COLO668 (cell line): ENCODE results near the gene CD52.
"Not testable (repeated sequence)": the region's sequence is repeated elsewhere in the genome, so short reads cannot be mapped to it uniquely, and the experiment has no call there.

Experiments used
- DNase-seq: peaks from one replicate; lab custom pipeline; 2025; ENCODE audit not compliant: unreplicated experiment; lab: John Stamatoyannopoulos, UW

CD52 gene

DNA sequence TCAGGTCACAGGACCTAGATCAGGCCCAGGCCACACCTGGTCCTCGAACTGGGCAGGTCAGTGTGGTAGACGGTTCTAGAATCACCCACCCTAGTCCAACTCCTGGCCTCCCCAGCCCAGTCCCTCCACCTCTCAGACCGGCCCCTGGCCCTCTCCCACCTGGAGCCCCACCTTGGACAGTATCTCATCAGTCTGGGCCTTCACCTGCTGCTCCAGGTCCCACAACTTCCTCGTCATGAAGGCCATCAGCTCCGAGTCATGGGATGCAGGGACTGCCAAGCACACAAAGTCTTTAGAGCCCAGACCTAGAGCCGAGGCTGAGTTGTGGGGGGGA lies 20.0 kb upstream of the CD52 start:
- DNase-seq: no peak

DNA sequence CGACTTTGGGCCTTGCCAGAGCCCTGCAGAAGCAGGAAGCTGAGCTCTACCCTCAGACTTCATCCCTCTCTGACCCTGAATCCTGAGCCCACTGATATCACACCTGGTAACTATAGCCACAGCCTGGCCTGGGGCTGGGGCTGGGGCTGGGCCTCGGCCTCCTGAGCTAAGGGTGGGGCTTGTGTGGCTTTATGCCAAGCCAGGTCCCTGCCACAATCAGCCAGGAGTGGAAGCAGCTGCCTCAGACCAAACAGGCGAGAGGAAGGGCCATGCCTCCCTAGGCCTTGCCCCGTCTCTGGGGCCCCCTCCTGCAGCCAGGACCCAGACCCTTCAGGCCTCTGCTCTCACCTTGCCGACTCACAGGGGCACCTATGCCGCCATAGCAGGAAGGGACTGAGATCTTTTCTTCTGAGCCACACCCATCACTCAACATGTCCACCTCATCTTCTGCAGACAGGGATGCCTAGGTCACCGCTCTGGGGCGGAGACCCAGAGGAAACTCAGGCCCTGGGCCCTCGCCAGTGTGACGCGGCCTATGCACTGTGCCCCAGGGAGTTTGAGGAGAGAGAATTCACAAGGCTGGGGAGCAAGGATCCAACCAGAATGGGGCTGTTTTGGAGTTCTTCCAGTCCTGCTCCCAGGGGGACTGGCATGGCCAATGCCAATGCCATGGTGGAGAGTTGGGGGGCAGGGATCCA lies 17.0 kb upstream of the CD52 start:
- no peak for DNase-seq

DNA sequence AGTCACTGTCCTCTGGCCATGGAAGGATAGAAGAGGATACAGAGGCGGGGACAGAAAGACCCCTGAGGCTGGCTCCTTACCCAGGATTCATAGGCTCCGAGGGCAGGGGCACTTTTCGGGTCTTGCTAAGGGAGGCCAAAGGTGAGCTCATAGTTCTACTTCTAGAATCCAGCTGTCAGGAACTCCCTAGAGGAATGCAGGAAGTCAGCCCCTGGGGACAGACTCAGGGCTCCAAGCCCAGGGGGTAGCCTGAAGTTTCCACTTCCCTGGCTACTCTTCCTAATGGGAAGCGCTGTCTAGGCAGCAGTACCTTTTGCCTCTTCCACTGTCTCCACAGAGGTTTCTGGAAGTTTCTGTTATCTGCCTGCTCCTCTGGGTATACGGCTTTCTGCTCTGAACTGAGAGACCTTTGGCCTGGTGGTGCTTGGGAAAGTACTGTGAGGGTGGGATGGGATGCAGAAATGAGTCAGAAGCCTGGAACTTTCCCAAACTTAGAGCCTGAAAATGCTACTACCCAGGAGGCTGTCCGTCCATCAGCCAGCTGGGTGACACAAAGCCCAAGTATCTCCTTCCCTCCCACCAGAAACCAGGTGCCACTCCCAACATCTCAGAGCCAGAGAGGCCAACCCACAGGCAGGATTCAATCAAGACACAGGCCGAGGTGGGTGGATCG lies 14.9 kb upstream of the CD52 start:
- no peak for DNase-seq

DNA sequence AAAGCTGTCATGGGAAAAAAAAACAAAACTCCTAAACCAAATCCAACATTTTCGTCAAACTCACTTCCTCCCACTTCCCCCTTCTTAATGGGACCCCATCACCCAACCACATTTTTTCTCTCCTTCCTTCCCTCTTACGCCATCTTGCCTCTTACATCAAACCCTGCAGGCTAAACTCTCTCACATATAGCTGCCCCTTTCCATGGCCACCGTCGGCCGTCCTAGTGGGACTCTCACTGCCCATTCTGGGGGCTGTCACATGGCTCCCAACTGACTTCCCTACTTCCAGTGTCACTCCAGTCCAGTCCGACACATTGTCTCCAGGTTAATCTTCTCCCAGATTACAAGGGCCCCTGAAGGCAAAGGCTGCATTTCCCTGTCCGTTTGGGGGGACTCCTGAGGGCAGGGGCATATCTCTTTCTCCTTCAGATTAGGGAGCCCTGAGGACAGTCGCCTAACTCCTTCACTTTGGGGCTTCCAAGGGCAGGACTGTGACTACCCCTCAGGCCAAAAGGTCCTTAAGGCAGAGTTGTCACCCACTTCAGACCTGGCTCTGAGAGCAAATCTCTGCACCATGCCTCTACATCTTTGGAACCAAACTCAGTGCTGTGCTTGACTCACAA lies 12.0 kb upstream of the CD52 start:
- DNase-seq: no peak

DNA sequence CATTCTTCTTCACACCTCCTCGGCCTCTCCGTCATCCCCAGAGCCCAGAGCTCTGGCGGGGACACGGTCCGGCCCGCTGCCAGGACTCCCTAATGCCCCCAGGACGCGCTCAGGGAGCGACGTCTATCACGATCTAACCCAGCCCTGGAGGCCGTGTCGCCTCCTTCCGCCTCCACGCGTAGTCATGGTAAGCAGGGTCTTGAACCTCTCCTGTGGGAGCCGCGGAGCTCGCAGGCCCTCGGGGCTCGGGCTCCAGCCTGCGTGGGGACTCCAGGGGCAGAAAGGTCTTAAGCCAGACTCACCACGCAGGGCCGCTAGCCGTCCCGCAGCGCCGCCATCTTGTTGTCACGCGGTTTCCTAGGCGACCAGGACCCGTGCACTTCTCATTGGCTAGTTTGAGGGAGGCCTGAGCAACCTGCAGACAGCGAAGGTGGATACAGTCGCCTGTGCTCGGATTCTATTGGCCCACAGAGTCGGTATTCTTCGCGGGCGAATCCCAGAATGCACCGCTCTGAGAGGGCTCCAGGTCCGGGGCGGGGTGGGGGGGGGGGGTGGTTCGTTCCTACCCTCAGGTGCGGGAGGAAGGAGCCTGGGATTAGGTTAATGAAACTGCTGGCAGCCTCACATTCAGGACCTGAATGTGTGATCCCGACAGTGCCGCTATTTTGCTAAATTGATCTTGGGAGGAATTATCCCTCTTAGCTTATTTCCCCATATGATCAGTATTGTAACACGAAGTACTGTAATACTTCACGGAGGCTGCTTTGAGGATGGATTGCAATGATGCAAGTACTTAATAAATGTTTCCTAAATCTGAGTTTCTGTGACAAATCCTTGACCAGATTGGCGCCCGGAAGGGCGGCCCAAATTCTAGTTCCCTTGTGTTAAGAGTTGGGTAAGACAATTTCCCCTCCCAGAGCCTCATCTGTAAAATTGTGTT lies 11.2 kb upstream of the CD52 start, which contains the start of gene UBXN11:
TSS of gene UBXN11 (minus strand) at position 347 of the 940 bp plus-strand sequence. CDS start 3,753 bp downstream, outside the sequence.
- DNase-seq: peak; percentile 99

DNA sequence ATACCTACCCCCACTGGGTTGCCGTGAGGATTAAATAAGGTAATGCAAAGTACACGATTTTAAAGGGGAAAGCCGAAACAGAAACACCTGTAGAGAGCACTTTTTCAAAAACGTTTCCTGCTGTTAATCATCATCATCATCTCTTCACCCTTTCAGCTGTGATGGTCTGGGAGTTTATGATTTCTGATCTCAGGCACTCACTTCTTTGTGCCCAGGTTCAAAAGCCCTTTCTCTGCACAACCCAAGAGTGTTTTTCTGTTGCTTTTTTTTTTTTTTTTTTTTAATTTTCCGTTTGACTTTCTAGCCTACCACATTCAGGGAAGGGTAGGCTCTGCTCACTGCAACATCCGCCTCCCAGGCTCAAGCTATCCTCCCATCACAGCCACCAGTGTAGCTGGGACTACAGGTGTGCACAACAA lies 10.4 kb upstream of the CD52 start:
- DNase-seq: no peak

DNA sequence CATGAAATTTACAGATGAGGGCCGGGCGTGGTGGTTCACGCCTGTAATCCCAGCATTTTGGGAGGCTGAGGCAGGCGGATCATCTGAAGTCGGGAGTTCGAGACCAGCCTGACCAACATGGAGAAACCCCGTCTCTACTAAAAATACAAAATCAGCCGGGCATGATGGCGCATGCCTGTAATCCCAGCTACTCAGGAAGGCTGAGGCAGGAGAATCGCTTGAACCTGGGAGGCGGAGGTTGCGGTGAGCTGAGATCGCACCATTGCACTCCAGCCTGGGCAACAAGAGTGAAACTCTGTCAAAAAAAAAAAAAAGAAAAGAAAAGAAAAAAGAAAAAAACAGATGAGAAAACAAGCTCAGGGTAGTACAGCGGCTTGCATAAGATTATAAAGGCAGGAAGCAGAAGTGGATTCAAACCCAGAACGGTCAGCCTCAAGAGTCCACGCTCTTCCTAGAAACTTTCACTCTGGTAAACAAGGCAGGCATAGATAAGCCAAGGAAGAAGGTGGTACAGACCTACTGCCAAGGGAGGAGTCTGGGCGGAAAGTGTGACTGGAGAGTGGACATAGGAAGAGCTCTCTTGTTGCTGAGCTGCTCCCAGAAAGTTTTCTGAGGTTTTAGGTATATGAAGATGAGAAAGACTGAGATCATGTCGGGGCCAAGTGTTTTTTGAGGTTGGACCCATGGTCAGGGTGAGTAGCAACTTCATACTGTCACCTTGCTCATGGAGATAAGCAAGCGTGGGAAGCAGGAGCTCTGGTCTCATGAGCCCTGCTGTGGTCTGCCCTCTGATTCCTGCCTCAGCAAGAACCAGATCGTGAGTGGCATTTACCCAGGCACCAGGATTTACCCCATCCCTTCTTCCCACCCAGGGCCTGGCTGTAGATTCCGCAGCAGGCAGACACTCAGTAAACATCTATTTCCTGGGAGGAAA lies 9.5 kb upstream of the CD52 start:
- DNase-seq: not testable (repeated sequence)

DNA sequence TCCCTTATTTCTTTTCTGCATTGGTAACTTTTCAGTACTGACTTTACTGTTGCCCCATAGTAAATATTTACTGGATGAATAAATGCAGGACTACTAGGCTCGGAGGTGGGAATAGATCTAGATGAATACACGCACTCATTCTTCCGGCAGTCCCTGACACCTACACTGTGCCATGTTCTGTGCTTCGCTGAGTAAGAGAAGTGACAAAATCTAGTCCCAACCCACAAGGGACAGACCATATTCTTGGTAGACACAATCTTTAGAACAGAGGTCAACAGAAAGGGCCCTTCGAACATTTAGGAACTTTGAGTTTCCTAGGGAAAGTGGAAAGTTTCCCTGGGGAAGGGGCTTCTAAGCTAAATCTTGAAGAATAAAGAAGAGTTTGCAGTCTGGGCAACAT lies 3.3 kb upstream of the CD52 start:
- DNase-seq: no peak

DNA sequence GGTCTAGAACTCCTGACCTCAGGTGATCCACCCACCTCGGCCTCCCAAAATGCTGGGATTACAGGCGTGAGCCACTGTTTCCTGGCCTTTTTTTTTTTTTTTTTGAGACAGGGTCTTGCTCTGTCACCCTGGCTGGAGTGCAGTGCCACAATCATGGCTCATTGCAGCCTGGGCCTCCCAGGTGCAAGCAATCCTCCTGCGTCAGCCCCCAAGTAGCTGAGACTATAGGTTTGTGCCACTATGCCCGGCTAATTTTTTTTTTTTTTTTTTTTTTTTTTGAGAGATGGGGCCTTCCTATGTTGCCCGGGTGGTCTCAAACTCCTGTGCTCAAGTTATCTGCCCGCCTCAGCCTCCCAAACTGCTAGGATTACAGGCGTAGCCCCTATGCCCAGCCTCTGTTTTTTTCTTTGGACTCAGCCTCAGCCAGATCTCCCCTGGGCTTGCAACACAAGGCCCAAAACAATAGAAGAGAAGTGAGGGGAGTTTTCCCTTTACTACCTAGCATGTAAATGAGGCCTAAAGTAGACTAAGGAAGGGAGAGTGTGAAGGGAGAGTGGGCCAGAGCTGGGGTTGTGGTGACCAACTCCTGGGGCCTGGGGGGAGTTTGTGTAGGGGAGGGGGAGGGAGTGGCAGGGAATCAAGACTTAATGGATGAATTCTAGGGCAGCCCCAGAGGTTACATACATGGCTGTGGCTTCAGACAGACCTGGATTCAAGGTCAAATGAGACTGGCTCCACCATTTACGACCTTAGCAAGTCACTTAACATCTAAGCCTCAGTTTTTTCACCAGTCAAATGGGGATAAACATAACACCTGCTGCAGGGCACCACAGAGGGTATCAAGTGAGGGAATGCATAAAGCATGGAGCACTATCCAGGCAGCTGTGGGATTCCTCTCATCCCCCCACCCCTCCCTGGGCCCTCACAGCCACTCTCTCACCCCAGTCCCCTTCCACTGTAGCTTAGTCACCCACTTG lies 1.6 kb upstream of the CD52 start:
- DNase-seq: no peak

DNA sequence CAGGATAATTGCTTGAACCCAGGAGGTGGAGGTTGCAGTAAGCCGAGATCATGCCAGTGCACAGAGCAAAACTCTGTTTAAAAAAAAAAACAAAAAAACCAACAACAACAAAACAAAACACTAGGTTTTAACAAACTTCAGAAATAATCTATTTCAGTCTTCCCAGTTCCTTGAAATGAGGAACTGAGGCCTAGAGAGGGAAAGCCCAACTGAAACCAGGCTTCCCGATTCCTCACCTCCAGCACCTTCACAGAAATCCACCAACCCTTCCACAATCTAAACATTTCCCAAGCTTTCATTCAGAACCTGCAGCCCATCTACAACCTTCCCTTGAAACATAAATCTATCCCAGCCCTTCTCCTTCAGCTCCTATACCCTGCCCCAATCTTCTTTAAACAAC lies 612 bp upstream of the CD52 start:
- DNase-seq: no peak

DNA sequence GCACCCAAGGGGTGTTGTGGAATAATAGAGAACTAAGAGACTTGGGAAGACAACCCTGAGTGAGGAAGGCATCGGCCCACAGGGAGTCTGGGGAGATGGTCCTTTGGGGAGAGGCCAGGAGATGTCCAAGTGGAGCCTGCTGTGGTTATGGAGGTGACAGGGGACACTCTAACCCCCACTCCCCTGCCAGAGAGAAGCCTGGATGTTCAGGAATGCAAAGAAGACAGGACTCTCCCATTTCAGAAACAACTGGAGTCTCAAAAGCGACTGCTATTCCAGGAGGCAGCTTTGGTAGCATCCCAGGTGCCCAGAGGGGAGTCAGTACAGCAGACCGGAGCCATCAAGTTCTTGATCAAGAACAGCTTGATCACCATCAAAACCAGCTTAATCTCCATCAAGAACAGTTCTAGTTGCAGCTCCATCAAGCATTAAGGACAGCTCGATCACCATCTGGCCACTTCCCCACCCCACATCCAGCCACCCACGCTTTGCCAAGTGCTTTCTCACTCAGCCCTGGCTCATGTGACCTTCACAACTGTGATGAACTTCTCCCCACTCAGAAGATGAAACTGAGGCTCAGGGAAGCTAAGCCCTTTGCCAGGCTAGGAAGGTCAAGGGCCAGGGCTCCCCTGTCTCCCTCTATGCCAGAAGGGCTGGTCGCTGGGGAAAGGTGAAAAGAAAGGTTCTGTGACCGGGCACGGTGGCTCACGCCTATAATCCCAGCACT lies 743 bp downstream of the CD52 start:
- DNase-seq: no peak

DNA sequence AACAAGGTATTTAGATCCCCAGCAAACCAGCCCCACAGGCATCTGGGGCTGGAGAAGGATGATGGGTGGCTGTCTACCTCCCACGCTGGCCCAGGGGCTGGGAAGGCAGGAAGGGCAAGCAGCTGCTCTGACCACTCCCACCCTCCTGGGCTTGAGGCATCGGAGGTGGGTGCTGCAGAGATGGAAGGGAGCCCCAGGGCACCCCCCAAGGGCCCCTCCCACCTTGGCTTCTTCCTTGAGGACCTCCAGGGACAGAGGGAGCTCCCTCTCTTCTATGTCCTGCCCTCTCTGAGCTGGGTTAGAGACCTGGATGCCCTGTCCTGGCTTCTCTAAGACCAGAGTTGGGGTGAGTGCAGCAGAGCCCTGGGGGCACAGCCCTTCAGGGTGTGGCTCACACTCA lies 3.1 kb downstream of the CD52 start:
- no peak for DNase-seq

DNA sequence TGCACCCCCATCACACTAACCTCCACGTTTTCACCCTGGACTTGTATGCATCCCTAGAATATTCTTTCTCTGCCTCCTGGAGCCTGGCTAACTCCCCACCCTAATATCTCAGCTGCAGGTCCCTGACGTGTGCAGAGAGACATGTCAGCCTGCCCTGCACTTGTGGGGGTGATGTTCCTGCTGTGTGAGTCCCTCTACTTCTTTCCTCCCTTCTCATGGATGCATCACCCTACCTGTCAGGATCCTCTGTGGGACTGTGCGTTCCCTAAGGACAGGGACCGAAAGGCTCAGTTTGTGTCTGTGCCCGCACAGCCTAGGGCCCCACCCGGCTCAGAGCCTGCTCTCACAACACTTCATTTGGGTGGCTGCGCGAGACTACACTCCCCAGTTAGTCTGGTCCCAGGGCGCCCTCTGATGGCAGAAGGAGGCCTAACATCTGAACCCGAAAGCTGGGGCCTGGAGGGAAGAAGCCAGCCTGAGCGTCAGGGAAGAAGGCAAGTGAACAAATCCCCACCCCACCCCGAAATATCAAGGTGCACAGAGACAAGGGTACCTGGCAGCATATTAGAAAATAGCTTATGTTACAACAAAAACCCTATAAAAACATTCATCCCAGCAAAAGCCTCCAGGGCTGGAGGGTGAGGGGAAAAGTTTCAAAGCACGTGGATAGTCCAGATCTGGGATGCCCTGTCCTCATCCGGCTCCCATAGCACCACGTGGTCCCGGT lies 3.7 kb downstream of the CD52 start:
- peak; percentile 91 for DNase-seq

DNA sequence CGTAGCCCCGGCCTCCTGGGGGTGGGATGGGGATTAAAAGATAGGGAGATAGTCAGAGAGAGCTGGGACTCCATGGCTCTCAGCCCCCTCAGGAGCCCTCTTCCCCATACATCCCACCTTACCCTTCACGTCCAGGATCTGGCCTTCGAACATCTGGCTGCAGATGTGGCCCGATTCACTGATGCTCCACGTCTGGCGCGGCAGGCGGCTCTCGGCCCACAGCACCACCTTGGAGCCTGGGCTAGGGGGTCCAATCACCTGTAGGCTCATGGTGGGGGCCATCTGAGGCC lies 4.2 kb downstream of the CD52 start:
- no peak for DNase-seq

DNA sequence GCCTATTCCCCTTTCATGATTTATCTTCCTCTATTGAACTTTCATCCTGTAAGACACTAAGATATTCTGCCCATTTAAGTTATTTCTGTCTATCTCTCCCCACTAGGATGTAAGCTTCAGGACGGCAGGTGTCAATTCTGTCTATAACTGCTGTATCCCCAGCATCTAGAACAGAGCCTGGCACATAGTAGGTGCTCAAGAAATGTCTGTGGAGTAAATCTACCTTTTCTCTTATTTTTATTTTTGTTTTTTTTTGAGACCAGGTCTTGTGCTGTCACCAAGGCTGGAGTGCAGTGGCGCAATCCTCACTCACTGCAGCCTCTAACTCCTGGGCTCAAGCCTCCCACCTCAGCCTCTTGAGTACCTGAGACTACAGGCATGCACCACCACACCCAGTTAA lies 5.6 kb downstream of the CD52 start:
- no peak for DNase-seq

DNA sequence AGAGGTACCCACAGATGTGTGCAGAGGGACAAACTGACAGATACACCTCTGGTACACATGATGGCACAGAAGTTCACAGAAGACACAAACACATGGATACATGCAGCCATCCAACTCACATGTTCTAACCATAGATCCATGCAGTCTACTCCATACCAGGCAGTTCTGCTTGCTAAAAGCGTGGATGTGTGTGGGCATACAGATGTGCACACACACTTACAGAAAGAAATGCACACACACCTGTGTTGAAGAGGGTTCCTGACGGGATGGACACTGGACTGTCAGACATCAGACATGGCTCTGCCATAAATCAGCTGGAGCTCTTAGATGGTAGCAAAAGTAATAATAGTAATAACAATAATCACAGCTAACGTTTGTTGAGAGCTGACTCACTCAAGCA lies 6.8 kb downstream of the CD52 start:
- DNase-seq: no peak

DNA sequence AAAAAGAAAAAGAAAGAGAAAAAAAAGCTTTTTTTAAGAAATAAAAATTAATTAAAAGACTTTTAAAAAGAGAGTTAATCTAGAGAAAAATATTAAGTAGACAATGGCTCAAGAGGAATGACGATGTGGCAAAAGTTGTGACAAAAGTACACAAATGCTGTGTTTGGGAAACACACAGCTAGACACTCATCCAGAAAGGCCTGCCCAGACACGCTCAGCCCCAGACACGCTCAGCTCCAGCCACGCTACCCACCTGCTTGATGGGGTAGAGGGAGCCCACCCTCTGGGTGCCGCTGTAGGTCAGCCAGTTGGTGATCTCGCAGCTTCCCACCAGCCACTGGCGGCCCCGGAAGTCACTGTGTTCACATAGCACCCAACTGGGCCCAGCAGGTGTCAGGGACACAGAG lies 10.2 kb downstream of the CD52 start:
- DNase-seq: peak; percentile 91

DNA sequence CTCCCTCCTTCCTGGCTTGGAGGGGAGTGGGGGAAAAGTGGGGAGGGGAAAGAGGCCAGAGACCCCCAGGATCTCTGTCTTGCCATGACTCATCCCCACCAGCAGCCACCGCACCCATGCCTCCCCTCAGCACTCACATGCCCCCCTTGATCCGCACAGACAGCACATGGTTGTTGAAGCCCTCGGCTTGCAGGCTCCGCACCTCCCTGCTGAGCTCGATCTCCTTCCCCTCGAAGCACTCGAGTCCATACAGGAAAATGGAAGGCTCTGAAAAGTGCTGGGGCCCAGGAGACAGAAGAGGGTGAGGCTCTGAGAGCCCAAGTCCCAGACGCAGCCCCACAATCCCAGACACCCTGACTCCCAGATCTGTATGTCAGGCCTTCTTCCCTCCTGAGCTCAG lies 10.8 kb downstream of the CD52 start:
- no peak for DNase-seq
